KMS-11 (cell line): Measurements from ENCODE around the gene RAB11FIP5.

Experiments used
- H2AFZ ChIP-seq: fragments of 200-600 bp; sonication (generic); 2 replicates; pipeline ENCODE4 v1.6.1; 2016; ENCODE audit warnings: antibody characterized with exemption, mixed run types, low read depth
- H3K27ac ChIP-seq: fragments of 200-600 bp; sonication (generic); 2 replicates; pipeline ENCODE4 v1.6.1; 2016; ENCODE audit warnings: mild to moderate bottlenecking, mixed run types
- H3K27me3 ChIP-seq: fragments of 200-600 bp; sonication (generic); 2 replicates; pipeline ENCODE4 v1.6.1; 2017; ENCODE audit warnings: mild to moderate bottlenecking, low read depth, mixed run types, moderate library complexity; ENCODE audit not compliant: insufficient read depth
- H3K36me3 ChIP-seq: fragments of 200-600 bp; sonication (generic); 2 replicates; pipeline ENCODE4 v1.6.1; 2017; ENCODE audit warnings: mild to moderate bottlenecking, mixed run types; ENCODE audit not compliant: insufficient read depth
- H3K4me1 ChIP-seq: fragments of 200-600 bp; sonication (generic); 2 replicates; pipeline ENCODE4 v1.6.1; 2016; ENCODE audit warnings: mild to moderate bottlenecking, low read depth, mixed run types; ENCODE audit not compliant: poor library complexity, severe bottlenecking
- H3K4me2 ChIP-seq: fragments of 200-600 bp; sonication (generic); 2 replicates; pipeline ENCODE4 v1.7.0; 2016; ENCODE audit warnings: mild to moderate bottlenecking, mixed run types
- H3K4me3 ChIP-seq: fragments of 200-600 bp; sonication (generic); IDR thresholded peaks from 2 replicates; pipeline ENCODE4 v1.6.1; 2017; ENCODE audit warnings: low read depth, low read length, mixed read lengths; ENCODE audit not compliant: insufficient read depth
- H3K79me2 ChIP-seq: fragments of 200-600 bp; sonication (generic); 2 replicates; pipeline ENCODE4 v1.6.1; 2016; ENCODE audit warnings: low read depth, mixed run types; ENCODE audit not compliant: insufficient read depth
- H3K9ac ChIP-seq: fragments of 200-600 bp; sonication (generic); 2 replicates; pipeline ENCODE4 v1.6.1; 2016; ENCODE audit warnings: mild to moderate bottlenecking, mixed run types
- H4K20me1 ChIP-seq: fragments of 200-600 bp; sonication (generic); 2 replicates; pipeline ENCODE4 v1.6.1; 2016; ENCODE audit warnings: mild to moderate bottlenecking, mixed run types; ENCODE audit not compliant: insufficient read depth
- TF ChIP-seq, protein P1 (sequence below): fragments of 200-600 bp; sonication (generic); conservative IDR thresholded peaks from 2 replicates; pipeline ENCODE4 v1.6.1; 2017; ENCODE audit warnings: low read depth, mild to moderate bottlenecking, antibody characterized with exemption, low read length, moderate library complexity, mixed read lengths

The RAB11FIP5 gene

DNA sequence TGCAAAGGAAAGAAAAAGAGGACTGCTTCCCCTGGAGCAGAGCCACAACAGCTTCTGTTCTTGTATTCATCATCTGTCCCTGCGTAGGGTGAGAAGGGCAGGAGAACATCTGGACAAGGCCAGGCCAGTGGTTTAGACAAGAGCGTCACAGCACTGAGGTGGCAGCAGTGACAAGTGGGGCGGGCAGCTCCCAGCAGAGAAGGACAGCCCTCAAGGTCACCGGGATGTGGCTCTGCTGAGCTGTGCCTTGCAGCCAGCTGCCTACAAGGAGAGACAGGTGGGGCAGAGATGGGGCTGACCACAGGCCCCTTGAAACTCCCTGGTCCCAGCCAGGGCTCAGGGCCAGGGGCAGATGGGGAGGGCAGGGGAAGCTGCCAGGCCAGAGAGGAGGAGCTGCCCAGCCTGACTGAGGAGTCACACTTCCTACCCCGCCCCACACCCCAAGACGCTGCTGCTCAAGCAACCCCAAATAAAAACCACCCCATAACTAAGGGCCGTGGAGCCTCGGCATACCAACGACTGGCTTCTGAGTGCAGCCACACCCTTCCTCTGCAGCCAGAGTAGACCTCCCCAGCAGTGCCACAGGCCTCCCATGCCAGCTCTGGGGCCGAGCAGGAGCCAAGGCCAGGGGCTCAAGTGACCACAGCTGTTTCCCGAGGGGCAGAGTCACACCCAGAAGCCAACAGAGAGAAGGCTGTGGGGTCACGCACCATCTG, 5.4 kb downstream of the RAB11FIP5 start:
- Histone ChIP-seq H3K27ac (no peak overlapping the region), H3K79me2 (no peaks in the 10 kb centered on the region), H3K27me3 (no peaks in the 10 kb centered on the region), H3K4me2 (no peak overlapping the region), H3K4me3 (no peak overlapping the region), H3K36me3 (no peaks in the 10 kb centered on the region), H3K4me1 (peaks cover 10% of the 10 kb centered on the region), H4K20me1 (no peaks in the 10 kb centered on the region), H2AFZ (no peak overlapping the region), H3K9ac (no peak overlapping the region)
- TF ChIP-seq, protein P1, sequence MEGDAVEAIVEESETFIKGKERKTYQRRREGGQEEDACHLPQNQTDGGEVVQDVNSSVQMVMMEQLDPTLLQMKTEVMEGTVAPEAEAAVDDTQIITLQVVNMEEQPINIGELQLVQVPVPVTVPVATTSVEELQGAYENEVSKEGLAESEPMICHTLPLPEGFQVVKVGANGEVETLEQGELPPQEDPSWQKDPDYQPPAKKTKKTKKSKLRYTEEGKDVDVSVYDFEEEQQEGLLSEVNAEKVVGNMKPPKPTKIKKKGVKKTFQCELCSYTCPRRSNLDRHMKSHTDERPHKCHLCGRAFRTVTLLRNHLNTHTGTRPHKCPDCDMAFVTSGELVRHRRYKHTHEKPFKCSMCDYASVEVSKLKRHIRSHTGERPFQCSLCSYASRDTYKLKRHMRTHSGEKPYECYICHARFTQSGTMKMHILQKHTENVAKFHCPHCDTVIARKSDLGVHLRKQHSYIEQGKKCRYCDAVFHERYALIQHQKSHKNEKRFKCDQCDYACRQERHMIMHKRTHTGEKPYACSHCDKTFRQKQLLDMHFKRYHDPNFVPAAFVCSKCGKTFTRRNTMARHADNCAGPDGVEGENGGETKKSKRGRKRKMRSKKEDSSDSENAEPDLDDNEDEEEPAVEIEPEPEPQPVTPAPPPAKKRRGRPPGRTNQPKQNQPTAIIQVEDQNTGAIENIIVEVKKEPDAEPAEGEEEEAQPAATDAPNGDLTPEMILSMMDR: no peak

DNA sequence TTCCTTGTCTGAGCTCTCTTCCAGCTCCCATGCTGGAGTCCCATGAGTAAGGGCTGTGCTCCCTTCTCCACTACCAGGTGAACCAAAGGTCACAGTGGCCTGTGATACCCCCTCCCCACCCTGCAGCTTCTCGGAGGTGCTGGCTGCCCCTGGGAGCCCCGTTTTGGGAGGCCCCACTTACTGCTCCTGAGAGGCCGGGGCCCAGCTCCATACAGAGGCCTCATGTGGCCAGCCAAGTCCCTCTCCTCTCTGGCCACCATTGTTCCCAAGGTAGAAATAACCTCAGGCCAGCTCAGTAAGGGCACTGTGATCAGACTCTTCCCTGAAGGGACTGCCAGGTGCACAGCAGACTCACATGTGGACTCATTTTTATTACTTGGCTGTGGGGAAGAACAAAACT, 6.0 kb downstream of the RAB11FIP5 start:
- Histone ChIP-seq H3K27ac (no peak overlapping the region), H3K79me2 (no peaks in the 10 kb centered on the region), H3K4me2 (no peak overlapping the region), H2AFZ (no peak overlapping the region), H3K27me3 (no peaks in the 10 kb centered on the region), H3K4me3 (no peak overlapping the region), H4K20me1 (no peaks in the 10 kb centered on the region), H3K4me1 (peaks cover 7% of the 10 kb centered on the region), H3K36me3 (no peaks in the 10 kb centered on the region), H3K9ac (no peak overlapping the region)
- TF ChIP-seq, protein P1: no peak

DNA sequence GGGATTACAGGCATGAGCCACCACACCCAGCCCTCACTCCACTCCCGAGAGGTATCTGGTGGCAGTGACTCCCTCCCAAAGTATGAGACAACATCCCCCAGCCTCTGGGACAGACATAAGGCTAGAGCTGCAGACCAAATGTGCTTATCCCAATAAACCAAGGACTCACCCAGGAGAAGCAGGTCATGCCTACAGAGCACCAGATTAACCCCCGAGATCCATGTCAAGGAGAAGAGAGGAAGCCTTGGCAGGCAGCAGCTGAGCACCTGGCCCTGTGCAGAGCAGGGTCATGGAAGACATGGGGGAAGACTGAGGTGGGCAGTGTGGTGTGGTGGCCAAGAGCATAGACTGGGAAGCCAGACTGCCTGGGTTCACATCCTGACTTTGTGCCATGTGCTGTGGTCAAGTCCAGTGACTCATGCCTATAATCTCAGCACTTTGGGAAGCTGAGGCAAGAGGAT, 7.2 kb downstream of the RAB11FIP5 start:
- Histone ChIP-seq H3K27me3 (no peaks in the 10 kb centered on the region), H4K20me1 (no peaks in the 10 kb centered on the region), H3K27ac (no peak overlapping the region), H2AFZ (no peak overlapping the region), H3K4me3 (no peak overlapping the region), H3K79me2 (no peaks in the 10 kb centered on the region), H3K9ac (no peak overlapping the region), H3K36me3 (no peaks in the 10 kb centered on the region), H3K4me2 (no peak overlapping the region), H3K4me1 (peaks cover 6% of the 10 kb centered on the region)
- TF ChIP-seq, protein P1: no peak

DNA sequence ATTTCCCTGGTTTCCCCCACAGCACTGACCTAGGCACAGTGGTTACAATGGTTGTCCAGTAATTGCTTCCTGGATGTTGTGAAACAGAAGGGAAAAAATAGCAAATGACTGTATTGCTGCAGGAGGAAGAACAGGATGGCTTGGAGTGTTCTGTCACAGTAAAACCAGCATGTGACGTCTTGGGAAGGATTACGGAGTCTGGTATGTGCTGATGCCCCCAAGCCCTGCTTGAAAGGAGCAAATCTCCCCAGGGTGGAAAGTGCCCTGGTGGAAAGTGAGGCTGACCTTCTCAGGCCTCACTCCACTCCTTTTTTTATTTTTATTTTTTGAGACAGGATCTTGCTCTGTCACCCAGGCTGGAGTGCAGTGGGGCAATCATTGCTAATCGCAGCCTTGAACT, 7.8 kb downstream of the RAB11FIP5 start:
- Histone ChIP-seq H3K4me3 (no peak overlapping the region), H3K9ac (no peak overlapping the region), H3K27me3 (no peaks in the 10 kb centered on the region), H3K4me1 (peaks cover 6% of the 10 kb centered on the region), H2AFZ (no peak overlapping the region), H3K4me2 (no peak overlapping the region), H4K20me1 (no peaks in the 10 kb centered on the region), H3K27ac (no peak overlapping the region), H3K36me3 (no peaks in the 10 kb centered on the region), H3K79me2 (no peaks in the 10 kb centered on the region)
- TF ChIP-seq, protein P1: no peak
